MCF 10A (cell line): ENCODE results near the gene ACAA2. TPM values are rescaled to one million over a fixed set of nuclear protein-coding genes. Genes with fewer than 3 reads are reported as not detected.

Experiments
- BruUV-seq: library from RNA; stranded (reverse); fragments of 400-500 nt; replicated peaks from 2 replicates; lab custom pipeline; 2021; lab: Mats Ljungman, UMichigan
- CTCF ChIA-PET: fragments of 300-600 bp; sonication (Branson Sonifier 250); formaldehyde crosslinking; extraction: SDS; loops from one replicate; lab custom pipeline; 2021; ENCODE audit warnings: antibody characterized with exemption, inconsistent platforms; lab: Yijun Ruan, JAX
- POLR2A ChIA-PET: fragments of 300-600, 350-650 bp; sonication (Branson Sonifier 250); formaldehyde crosslinking; extraction: SDS; loops from one replicate; lab custom pipeline; 2020; ENCODE audit warnings: antibody characterized with exemption, inconsistent platforms; lab: Yijun Ruan, JAX
- DNase-seq: peaks from one replicate; pipeline ENCODE4 v3.0.0-alpha.2; 2018; ENCODE audit not compliant: unreplicated experiment
- H3K27ac Mint-ChIP-seq: one replicate; pipeline ENCODE4 v1.8.0; 2022; ENCODE audit warnings: mild to moderate bottlenecking, low read depth, mixed read lengths; ENCODE audit not compliant: unreplicated experiment
- H3K27me3 Mint-ChIP-seq: one replicate; pipeline ENCODE4 v1.8.0; 2022; ENCODE audit warnings: mixed read lengths; ENCODE audit not compliant: insufficient read depth, unreplicated experiment
- H3K36me3 Mint-ChIP-seq: one replicate; pipeline ENCODE4 v1.8.0; 2022; ENCODE audit warnings: mild to moderate bottlenecking, moderate library complexity, mixed read lengths; ENCODE audit not compliant: insufficient read depth, unreplicated experiment
- H3K4me1 Mint-ChIP-seq: one replicate; pipeline ENCODE4 v1.8.0; 2022; ENCODE audit warnings: mixed read lengths; ENCODE audit not compliant: insufficient read depth, unreplicated experiment
- H3K4me3 Mint-ChIP-seq: one replicate; pipeline ENCODE4 v1.8.0; 2022; ENCODE audit warnings: mild to moderate bottlenecking, moderate library complexity, mixed read lengths; ENCODE audit not compliant: unreplicated experiment
- H3K9me3 Mint-ChIP-seq: one replicate; pipeline ENCODE4 v1.8.0; 2022; ENCODE audit warnings: mixed read lengths; ENCODE audit not compliant: unreplicated experiment
- CTCF ChIP-seq: fragments of 200-600 bp; IDR thresholded peaks from one replicate; pipeline ENCODE4 v1.8.0; 2022; ENCODE audit warnings: antibody characterized with exemption, mild to moderate bottlenecking; ENCODE audit not compliant: unreplicated experiment
- intact Hi-C: fragments of 100-400 bp; cut with micrococcal nuclease; formaldehyde crosslinking; loops from 2 replicates; pipeline ENCODE4 v1.14.1; 2022
- total RNA-seq: library from RNA; stranded (reverse); gene quantifications from 2 replicates; pipeline ENCODE4 v1.2.3, GENCODE V29; 2022

The ACAA2 gene
- total RNA-seq, 1 experiment from 2014 or later: 84.9 TPM

DNA sequence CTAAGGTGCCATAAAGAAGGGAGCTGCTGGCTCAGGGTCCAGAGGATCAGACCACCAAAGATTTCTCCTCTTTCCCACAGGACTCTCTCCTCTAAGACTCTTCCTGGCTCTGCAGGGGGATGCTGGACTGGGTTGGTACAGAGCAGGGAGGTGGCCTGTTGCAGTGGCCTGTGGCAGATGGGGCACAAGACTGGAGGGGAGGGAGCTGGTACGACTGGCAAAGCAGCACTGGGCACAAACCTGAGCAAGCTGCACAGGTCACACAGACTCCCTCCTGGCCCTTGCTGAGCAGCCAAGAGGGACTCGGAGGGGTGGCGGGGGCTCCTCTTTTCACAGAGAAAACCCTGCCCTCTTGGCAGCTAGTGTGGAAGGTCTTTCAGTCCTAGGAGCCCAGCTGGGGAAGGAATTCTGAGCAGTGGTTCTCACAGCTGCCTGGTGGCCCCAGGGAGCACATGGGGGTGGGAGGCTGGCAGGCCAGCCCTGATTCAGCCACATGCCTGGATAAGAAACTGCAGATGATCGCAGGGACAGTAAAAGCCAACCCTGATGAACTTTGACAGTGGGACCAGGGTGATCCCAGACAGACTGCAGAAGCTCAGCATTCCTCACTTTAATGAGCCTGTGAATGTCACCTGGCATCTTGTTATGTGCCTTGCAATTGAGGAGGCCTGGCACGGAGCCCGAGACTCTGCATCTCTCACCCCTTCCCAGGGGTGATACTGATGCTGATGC, 32.5 kb upstream of the ACAA2 start:
- Mint-ChIP-seq H3K36me3 (no peaks in the 10 kb centered on the region), H3K27me3 (no peaks in the 10 kb centered on the region), H3K4me1 (peaks cover 35% of the 10 kb centered on the region), H3K9me3 (no peaks in the 10 kb centered on the region), H3K4me3 (no peak overlapping the region), H3K27ac (no peak overlapping the region)
- TF ChIP-seq CTCF: no peak
- intact Hi-C loops: no loop called here
- ChIA-PET CTCF (interaction anchor here (1.1 to 4.5 kb wide), 2 partner anchors 13 to 335 kb away, joined by 7 to 26 read pairs; no protein-coding TSS in a partner anchor), POLR2A (interaction anchor here (0.6 to 1.4 kb wide), 3 partner anchors 11 to 304 kb away, joined by 3 to 4 read pairs (median 3); no protein-coding TSS in a partner anchor)
- no peak for DNase-seq
- BruUV-seq: no TSS peak

DNA sequence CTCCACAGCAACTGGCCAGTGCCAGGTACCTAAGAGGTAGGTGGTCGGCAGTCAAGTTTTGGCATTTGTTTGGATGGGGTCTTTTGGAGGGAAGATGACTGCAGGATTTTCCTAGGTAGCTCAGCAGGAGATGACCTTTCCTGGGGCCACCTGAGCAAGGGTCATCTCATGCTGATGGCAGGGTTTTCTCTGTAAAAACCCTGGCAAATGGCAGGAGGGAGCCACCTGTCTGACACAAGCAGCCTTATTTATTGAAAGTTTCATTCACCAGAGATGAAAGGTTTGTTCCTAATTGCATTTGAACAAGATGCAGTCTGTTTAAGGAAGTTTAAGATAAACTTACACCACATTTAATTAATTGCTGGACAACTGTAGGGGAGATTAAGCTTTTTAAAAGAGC, 31.6 kb upstream of the ACAA2 start:
- intact Hi-C loops: no loop called here
- CTCF ChIA-PET: interaction anchor here (0.6 to 1.1 kb wide), 2 partner anchors 14 to 334 kb away, joined by 4 to 7 read pairs; no protein-coding TSS in a partner anchor
- no peaks in the 10 kb centered on the region for H3K9me3 Mint-ChIP-seq
- no peak for DNase-seq
- H3K4me1 Mint-ChIP-seq: peaks cover 29% of the 10 kb centered on the region
- no peaks in the 10 kb centered on the region for H3K27me3 Mint-ChIP-seq
- no TSS peak for BruUV-seq
- H3K4me3 Mint-ChIP-seq: no peak overlapping the region
- peak overlapping the region; percentile 16 for H3K27ac Mint-ChIP-seq
- H3K36me3 Mint-ChIP-seq: no peaks in the 10 kb centered on the region
- POLR2A ChIA-PET: interaction anchor here (0.6 to 1.4 kb wide), 3 partner anchors 16 to 303 kb away, joined by 3 read pairs; no protein-coding TSS in a partner anchor
- no peak for TF ChIP-seq CTCF

DNA sequence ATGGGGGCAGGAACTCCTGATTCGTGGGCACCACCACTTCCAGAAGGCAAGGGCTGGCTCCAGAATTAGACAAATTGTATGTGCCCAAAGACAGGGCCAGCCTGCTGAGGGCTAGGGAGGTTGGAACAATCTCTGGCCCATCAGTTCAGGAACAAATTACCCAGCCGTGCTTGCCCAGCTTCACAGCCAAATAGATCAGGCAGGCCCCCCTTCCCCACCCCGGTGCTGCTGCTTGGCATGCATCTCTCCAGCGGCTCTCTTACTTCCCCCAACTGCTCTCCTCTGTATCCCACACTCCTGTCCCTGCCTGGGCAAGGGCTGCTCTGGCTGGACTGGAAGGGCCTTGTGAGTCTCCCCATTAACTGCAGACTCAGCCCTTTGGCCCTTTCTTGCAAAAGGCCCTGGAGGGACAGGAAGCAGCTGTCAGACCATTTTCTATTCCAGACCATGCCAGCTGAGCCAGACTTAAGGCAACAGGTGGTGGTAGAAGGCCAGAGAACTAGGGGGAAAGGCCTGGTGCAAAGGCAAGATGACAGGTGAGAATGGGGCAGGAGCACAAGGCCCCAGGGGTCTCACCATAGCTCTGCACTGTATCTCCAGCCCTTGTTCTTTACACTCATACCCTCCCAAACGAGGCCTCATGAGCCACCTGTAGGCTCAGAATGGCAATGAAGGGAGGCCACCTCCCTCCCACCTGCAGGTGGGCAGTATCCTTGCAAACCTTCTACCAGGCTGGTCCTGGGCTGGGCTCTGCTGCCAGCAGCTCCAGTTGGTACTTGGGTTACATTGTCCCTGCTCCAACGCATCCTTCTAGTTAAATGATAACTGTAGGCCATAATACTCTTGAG, 30.7 kb upstream of the ACAA2 start:
- Mint-ChIP-seq H3K36me3 (no peaks in the 10 kb centered on the region), H3K4me3 (no peak overlapping the region), H3K27me3 (no peaks in the 10 kb centered on the region), H3K27ac (peak overlapping the region; percentile 16), H3K4me1 (peaks cover 25% of the 10 kb centered on the region), H3K9me3 (no peaks in the 10 kb centered on the region)
- BruUV-seq: no TSS peak
- intact Hi-C loops: no loop called here
- no peak for TF ChIP-seq CTCF
- ChIA-PET CTCF (interaction anchor here (0.6 to 0.9 kb wide), 2 partner anchors 13 to 16 kb away, joined by 3 to 4 read pairs; no protein-coding TSS in a partner anchor), POLR2A (interaction anchor here (1.4 to 3.1 kb wide), 2 partner anchors 17 to 32 kb away, joined by 3 to 13 read pairs; no protein-coding TSS in a partner anchor)
- no peak for DNase-seq
